Measurements from ENCODE around the gene RFTN1.

Gene RFTN1

GRCh38 chr3:16386561-16386960 is 126.9 kb downstream of the RFTN1 start:
- TF ChIP-seq CTCF (IDR thresholded peaks at IDR 0.05; ENCODE audit: extremely low read depth, missing control alignments), result no peak
- no peak for DNase-seq (ENCODE audit: low spot score)

- no peak for DNase-seq (ENCODE audit: low spot score)
- no peak for TF ChIP-seq CTCF (IDR thresholded peaks at IDR 0.05; ENCODE audit: extremely low read depth, missing control alignments)
Observed at GRCh38 chr3:16385151-16385550, 128.3 kb downstream of the RFTN1 start.

- DNase-seq (ENCODE audit: low spot score), result no peak
- no peak for TF ChIP-seq CTCF (IDR thresholded peaks at IDR 0.05; ENCODE audit: extremely low read depth, missing control alignments)
Observed at GRCh38 chr3:16383864-16384263, 129.6 kb downstream of the RFTN1 start.

GRCh38 chr3:16382845-16383244 is 130.7 kb downstream of the RFTN1 start:
- no peak for TF ChIP-seq CTCF (IDR thresholded peaks at IDR 0.05; ENCODE audit: extremely low read depth, missing control alignments)

GRCh38 chr3:16381426-16381825 is 132.1 kb downstream of the RFTN1 start:
- TF ChIP-seq CTCF (IDR thresholded peaks at IDR 0.05; ENCODE audit: extremely low read depth, missing control alignments), result no peak

More at GRCh38 chr3:16382845-16383244, 130.7 kb downstream of the RFTN1 start:
- DNase-seq (ENCODE audit: low spot score), result no peak

GRCh38 chr3:16380421-16380820 is 133.1 kb downstream of the RFTN1 start:
- DNase-seq (ENCODE audit: low spot score), result no peak
- TF ChIP-seq CTCF (IDR thresholded peaks at IDR 0.05; ENCODE audit: extremely low read depth, missing control alignments), result no peak

More at GRCh38 chr3:16381426-16381825, 132.1 kb downstream of the RFTN1 start:
- no peak for DNase-seq (ENCODE audit: low spot score)

- TF ChIP-seq CTCF (IDR thresholded peaks at IDR 0.05; ENCODE audit: extremely low read depth, missing control alignments), result no peak
- no peak for DNase-seq (ENCODE audit: low spot score)
Observed at GRCh38 chr3:16379838-16380237, 133.7 kb downstream of the RFTN1 start.

Measured in GM20000 (cell line).